Measurements from ENCODE around the gene ZNF385C. TPM values are rescaled to one million over a fixed set of nuclear protein-coding genes. Genes with fewer than 3 reads are reported as not detected.

ZNF385C gene
- total and polyA plus RNA-seq, 11 donors: 0.06 to 0.38 (median 0.19) TPM; not detected in 3

DNA sequence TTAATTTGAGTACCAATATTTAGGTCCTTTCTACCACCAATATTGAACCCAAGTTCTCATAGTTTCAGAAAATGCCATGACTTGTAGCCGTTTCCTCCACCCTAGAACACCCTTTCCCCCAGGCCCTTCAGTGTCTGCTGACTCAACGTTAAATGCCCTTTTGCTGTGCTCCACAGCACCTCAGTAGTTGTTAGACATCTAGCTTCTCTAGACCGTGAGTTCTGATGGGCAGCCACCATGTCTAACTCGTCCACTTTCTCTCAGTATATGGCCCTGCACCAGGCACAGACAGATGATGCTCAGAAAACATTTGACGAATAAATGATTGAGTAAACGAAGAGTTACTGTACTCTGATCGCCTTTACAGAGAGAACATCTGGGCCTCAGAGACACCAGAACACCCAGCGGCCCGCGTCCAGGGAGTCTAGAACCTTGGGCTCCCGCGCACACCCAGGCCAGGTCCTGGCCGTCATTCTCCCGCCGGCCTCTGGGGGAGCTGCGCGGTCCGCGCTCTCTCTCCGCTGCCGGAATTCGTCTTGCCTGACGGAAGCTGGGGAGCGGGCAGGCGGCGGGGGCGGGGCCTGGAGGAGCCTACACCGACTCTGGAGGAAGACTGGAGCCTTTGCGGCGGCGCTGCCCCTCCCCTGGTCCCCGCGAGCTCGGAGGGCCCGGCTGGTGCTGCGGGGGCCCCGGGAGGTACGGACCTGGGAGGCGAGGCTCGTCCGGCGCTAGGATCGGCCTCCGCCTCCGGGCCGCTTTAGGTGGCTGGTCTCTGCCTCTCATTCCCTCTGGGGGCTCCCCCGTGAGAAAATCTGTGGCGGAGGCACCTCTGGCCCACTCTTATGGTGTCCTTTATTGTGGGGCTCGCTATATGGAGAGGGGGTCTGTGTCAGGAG lies 78.5 kb downstream of the ZNF385C start, which contains the start of gene NKIRAS2:
Gene NKIRAS2, plus strand, starts transcription at position 582 of the 896 bp plus-strand sequence. CDS start 1,488 bp downstream, outside the sequence.
- peak within 1 kb of the TSS; percentile 51 to 98 (median 79) for H3K4me3 ChIP-seq
- H3K4me1 ChIP-seq: peaks cover 6 to 71% (median 45%) of the 10 kb centered on the region in 12 donors
- peak; percentile 95 to 98 (median 97) for DNase-seq
- peak; percentile 68 to 81 (median 76) for ATAC-seq
- intact Hi-C loops (cut with DNase I): loop anchor here in 9 of 10 donors (2.0 to 10.0 kb wide), 4 partner anchors 52 to 513 kb away; partner anchors contain the start of gene CNP (in 6 of the 9)
- H3K27ac ChIP-seq: peak within 1 kb of the TSS; percentile 63 to 91 (median 86)
- peaks cover 0 to 36% (median 30%) of the 10 kb centered on the region in 9 donors for H3K36me3 ChIP-seq
- peak in 1 of 2 donors; percentile 62 for TF ChIP-seq POLR2A (IDR thresholded peaks at IDR 0.05)
- TF ChIP-seq, protein P1, sequence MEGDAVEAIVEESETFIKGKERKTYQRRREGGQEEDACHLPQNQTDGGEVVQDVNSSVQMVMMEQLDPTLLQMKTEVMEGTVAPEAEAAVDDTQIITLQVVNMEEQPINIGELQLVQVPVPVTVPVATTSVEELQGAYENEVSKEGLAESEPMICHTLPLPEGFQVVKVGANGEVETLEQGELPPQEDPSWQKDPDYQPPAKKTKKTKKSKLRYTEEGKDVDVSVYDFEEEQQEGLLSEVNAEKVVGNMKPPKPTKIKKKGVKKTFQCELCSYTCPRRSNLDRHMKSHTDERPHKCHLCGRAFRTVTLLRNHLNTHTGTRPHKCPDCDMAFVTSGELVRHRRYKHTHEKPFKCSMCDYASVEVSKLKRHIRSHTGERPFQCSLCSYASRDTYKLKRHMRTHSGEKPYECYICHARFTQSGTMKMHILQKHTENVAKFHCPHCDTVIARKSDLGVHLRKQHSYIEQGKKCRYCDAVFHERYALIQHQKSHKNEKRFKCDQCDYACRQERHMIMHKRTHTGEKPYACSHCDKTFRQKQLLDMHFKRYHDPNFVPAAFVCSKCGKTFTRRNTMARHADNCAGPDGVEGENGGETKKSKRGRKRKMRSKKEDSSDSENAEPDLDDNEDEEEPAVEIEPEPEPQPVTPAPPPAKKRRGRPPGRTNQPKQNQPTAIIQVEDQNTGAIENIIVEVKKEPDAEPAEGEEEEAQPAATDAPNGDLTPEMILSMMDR (IDR thresholded peaks at IDR 0.05): peak; percentile 77 to 99 (median 96)
- H3K9me3 ChIP-seq: no peaks in the 10 kb centered on the region
- WGBS, 4 donors: 7 to 9% (median 8%) methylated on average over 37 to 49 of the region's 49 CpGs
- H3K27me3 ChIP-seq: no peaks in the 10 kb centered on the region

DNA sequence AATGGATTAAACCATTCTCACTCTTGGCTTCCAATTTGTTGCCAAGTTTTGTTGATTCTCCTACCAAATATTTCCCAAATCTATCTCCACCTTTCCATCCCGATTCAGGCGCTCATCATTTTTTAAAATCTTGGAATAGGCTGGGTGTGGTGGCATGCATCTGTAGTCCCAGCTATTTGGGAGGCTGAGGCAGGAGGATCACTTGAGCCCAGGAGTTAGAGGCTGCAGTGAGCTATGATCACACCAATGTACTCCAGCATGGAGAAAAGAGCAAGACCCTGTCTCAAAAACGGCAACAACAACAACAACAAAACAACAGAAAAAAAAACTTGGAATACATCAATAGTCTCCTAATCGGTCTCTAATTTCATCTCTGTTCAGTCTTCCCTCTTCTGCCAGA lies 79.3 kb downstream of the ZNF385C start:
- ATAC-seq: no peak
- no peak overlapping the region for H3K27ac ChIP-seq
- intact Hi-C loops (cut with DNase I): loop anchor here in 6 of 10 donors (5.0 kb wide), 1 partner anchor 52 kb away; the partner anchor contains the start of gene CNP (in 6 of the 6)

DNA sequence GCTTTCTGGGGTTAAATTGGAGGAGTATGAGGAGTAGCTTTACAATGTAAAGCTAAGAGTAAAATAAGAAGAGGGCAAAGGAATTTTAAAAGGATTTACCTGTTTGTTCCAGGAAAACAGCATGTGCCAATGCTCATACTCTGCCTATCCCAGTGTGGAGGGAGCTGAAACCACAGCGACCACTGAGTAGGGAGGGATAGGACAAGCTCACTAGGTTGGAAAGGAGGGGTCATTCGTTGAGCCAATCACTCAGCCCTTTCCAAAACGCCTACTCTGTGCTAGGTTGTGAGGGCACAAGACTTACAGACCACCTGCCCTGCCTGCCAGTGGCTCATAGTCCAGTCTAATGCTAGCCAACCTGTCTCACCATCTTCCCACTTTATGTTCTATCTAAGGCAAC lies 79.9 kb downstream of the ZNF385C start:
- H3K4me3 ChIP-seq: peak overlapping the region in 10 of 12 donors; percentile 75 to 99 (median 88)
- peaks cover 6 to 71% (median 50%) of the 10 kb centered on the region in 12 donors for H3K4me1 ChIP-seq
- H3K27me3 ChIP-seq: no peaks in the 10 kb centered on the region
- H3K36me3 ChIP-seq: peaks cover 0 to 28% (median 19%) of the 10 kb centered on the region in 9 donors
- H3K27ac ChIP-seq: peak overlapping the region in 10 of 12 donors; percentile 88 to 97 (median 96)
- no peaks in the 10 kb centered on the region for H3K9me3 ChIP-seq
- no peak for TF ChIP-seq POLR2A (IDR thresholded peaks at IDR 0.05)
- TF ChIP-seq, protein P1 (IDR thresholded peaks at IDR 0.05): no peak
- WGBS, 4 donors: 31 to 45% (median 35%) methylated on average over 3 of the region's 3 CpGs
- DNase-seq (no peak), ATAC-seq (no peak)
- intact Hi-C loops (cut with DNase I): loop anchor here in 6 of 10 donors (5.0 kb wide), 1 partner anchor 51 kb away; the partner anchor contains the start of gene CNP (in 6 of the 6)

More for the DNA sequence above, 79.3 kb downstream of the ZNF385C start:
- Histone ChIP-seq H3K27me3 (no peaks in the 10 kb centered on the region), H3K4me3 (no peak overlapping the region), H3K36me3 (peaks cover 0 to 35% (median 25%) of the 10 kb centered on the region in 9 donors), H3K4me1 (peaks cover 6 to 71% (median 44%) of the 10 kb centered on the region in 12 donors), H3K9me3 (no peaks in the 10 kb centered on the region)
- TF ChIP-seq, protein P1 (IDR thresholded peaks at IDR 0.05): no peak
- no peak for TF ChIP-seq POLR2A (IDR thresholded peaks at IDR 0.05)
- 92 to 94% (median 93%) methylated on average over 4 of the region's 4 CpGs for WGBS, 4 donors
- no peak for DNase-seq

DNA sequence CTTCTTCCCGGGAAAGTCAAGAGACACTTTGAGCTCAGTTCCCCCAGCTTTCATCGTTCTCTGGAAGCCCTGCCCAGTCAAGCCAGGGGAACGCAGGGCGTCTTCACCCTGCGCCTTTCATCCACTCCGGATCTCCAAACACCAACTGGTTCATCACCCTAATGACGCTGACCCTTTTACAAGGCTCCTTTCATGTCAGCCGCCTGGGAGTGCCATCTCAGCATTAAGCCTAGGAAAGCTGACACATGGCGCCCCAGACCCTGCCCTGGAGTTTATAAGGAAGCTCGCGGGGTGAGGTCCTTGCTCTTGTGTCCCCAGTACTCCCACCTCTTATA lies 80.4 kb downstream of the ZNF385C start:
- intact Hi-C loops (cut with DNase I): loop anchor here in 7 of 10 donors (2.0 to 5.0 kb wide), 2 partner anchors 51 kb away; partner anchors contain the start of gene CNP (in 7 of the 7)
- peaks cover 0 to 23% (median 14%) of the 10 kb centered on the region in 9 donors for H3K36me3 ChIP-seq
- TF ChIP-seq POLR2A (IDR thresholded peaks at IDR 0.05): no peak
- TF ChIP-seq, protein P1 (IDR thresholded peaks at IDR 0.05): no peak
- ATAC-seq (no peak), DNase-seq (no peak)
- H3K27me3 ChIP-seq: no peaks in the 10 kb centered on the region
- H3K4me3 ChIP-seq: peak overlapping the region; percentile 64 to 99 (median 88)
- peak overlapping the region; percentile 74 to 97 (median 94) for H3K27ac ChIP-seq
- no peaks in the 10 kb centered on the region for H3K9me3 ChIP-seq
- 3 to 9% (median 6%) methylated on average over 11 of the region's 11 CpGs for WGBS, 4 donors
- peaks cover 6 to 71% (median 54%) of the 10 kb centered on the region in 12 donors for H3K4me1 ChIP-seq

All from heart left ventricle (tissue), 16 donors.